GM12873 (cell line): ENCODE data around the gene TNNI3K.

Experiments used
- CTCF ChIP-seq: IDR thresholded peaks from 2 replicates; pipeline ENCODE4 v1.5.1; 2012; ENCODE audit warnings: low read depth, mild to moderate bottlenecking, moderate library complexity, low read length, control low read depth; ENCODE audit not compliant: insufficient read depth; ENCODE audit errors: missing control alignments

Gene TNNI3K

GRCh38 chr1:74362691-74363090 lies 127.5 kb downstream of the TNNI3K start:
- no peak for TF ChIP-seq CTCF

GRCh38 chr1:74363220-74363619 lies 128.0 kb downstream of the TNNI3K start:
- no peak for TF ChIP-seq CTCF

GRCh38 chr1:74367175-74367813 lies 132.1 kb downstream of the TNNI3K start:
- no peak for TF ChIP-seq CTCF

GRCh38 chr1:74368335-74368734 lies 133.1 kb downstream of the TNNI3K start:
- no peak for TF ChIP-seq CTCF

GRCh38 chr1:74375376-74375775 lies 140.2 kb downstream of the TNNI3K start:
- no peak for TF ChIP-seq CTCF

- no peak for TF ChIP-seq CTCF
These were observed 145.1 kb downstream of the TNNI3K start for GRCh38 chr1:74380252-74380651.

- no peak for TF ChIP-seq CTCF
These were observed 153.7 kb downstream of the TNNI3K start for GRCh38 chr1:74388855-74389254.

GRCh38 chr1:74392186-74392585 lies 157.0 kb downstream of the TNNI3K start:
- TF ChIP-seq CTCF: no peak
